Measurements from ENCODE around the gene PPT2. TPM values are rescaled to one million over a fixed set of nuclear protein-coding genes. Genes with fewer than 3 reads are reported as not detected.

PPT2 gene
- total RNA-seq, 2 donors from 2014 or later = 18.6 to 32.9 TPM

GRCh38 chr6:32166411-32167061, 12.6 kb downstream of the PPT2 start:
- Histone ChIP-seq H3K27me3 (replicated peaks; ENCODE audit: insufficient read depth) (no peaks in the 10 kb centered on the region), H3K4me3 (no peak overlapping the region), H3K27ac (no peak overlapping the region), H3K36me3 (no peaks in the 10 kb centered on the region), H3K4me1 (replicated peaks) (no peaks in the 10 kb centered on the region), H3K9me3 (no peaks in the 10 kb centered on the region)
- no peak for DNase-seq (ENCODE audit: low spot score)
- TF ChIP-seq CTCF (IDR thresholded peaks at IDR 0.05) (no peak), POLR2AphosphoS5 (IDR thresholded peaks at IDR 0.05) (no peak), POLR2A (IDR thresholded peaks at IDR 0.05) (no peak)
- 86% methylated on average over 27 of the region's 30 CpGs for WGBS
- intact Hi-C loops (cut with DNase I) = no loop called here

GRCh38 chr6:32167154-32167760, 13.3 kb downstream of the PPT2 start:
- no peak overlapping the region for H3K4me3 ChIP-seq
- TF ChIP-seq POLR2A (IDR thresholded peaks at IDR 0.05) (no peak), POLR2AphosphoS5 (IDR thresholded peaks at IDR 0.05) (no peak), CTCF (IDR thresholded peaks at IDR 0.05) (no peak)
- DNase-seq (ENCODE audit: low spot score) = no peak
- no peaks in the 10 kb centered on the region for H3K36me3 ChIP-seq
- WGBS = 74% methylated on average over 26 of the region's 32 CpGs
- H3K4me1 ChIP-seq (replicated peaks) = no peaks in the 10 kb centered on the region
- no peak overlapping the region for H3K27ac ChIP-seq
- H3K9me3 ChIP-seq = no peaks in the 10 kb centered on the region
- H3K27me3 ChIP-seq (replicated peaks; ENCODE audit: insufficient read depth) = no peaks in the 10 kb centered on the region
- intact Hi-C loops (cut with DNase I) = no loop called here

GRCh38 chr6:32167761-32168262, 13.9 kb downstream of the PPT2 start:
- no peaks in the 10 kb centered on the region for H3K9me3 ChIP-seq
- DNase-seq (ENCODE audit: low spot score) = no peak
- no peaks in the 10 kb centered on the region for H3K27me3 ChIP-seq (replicated peaks; ENCODE audit: insufficient read depth)
- H3K4me3 ChIP-seq = no peak overlapping the region
- H3K27ac ChIP-seq = no peak overlapping the region
- H3K36me3 ChIP-seq = no peaks in the 10 kb centered on the region
- TF ChIP-seq POLR2AphosphoS5 (IDR thresholded peaks at IDR 0.05) = no peak
- TF ChIP-seq POLR2A (IDR thresholded peaks at IDR 0.05) = no peak
- TF ChIP-seq CTCF (IDR thresholded peaks at IDR 0.05) = no peak
- intact Hi-C loops (cut with DNase I) = no loop called here
- no peaks in the 10 kb centered on the region for H3K4me1 ChIP-seq (replicated peaks)
- WGBS = 66% methylated on average over 6 of the region's 6 CpGs

GRCh38 chr6:32168350-32168749, 14.4 kb downstream of the PPT2 start:
- WGBS = 71% methylated on average over 2 of the region's 2 CpGs
- intact Hi-C loops (cut with DNase I) = no loop called here
- Histone ChIP-seq H3K4me3 (no peak overlapping the region), H3K4me1 (replicated peaks) (no peaks in the 10 kb centered on the region), H3K36me3 (no peaks in the 10 kb centered on the region), H3K27ac (no peak overlapping the region), H3K9me3 (no peaks in the 10 kb centered on the region), H3K27me3 (replicated peaks; ENCODE audit: insufficient read depth) (no peaks in the 10 kb centered on the region)
- no peak for TF ChIP-seq POLR2AphosphoS5 (IDR thresholded peaks at IDR 0.05)
- TF ChIP-seq POLR2A (IDR thresholded peaks at IDR 0.05) = no peak
- no peak for TF ChIP-seq CTCF (IDR thresholded peaks at IDR 0.05)
- DNase-seq (ENCODE audit: low spot score) = no peak

Measured in prostate gland (tissue), 2 donors.